Activated CD8-positive, alpha-beta memory T cell treated with anti-CD3 and anti-CD28 coated beads, Interleukin-2, amount 50 U/mL, for 4 hours (primary cell): ENCODE data around the gene EZH1.
"Not testable (repeated sequence)": the region's sequence is repeated elsewhere in the genome, so short reads cannot be mapped to it uniquely, and the experiment has no call there.

Source experiments
- DNase-seq: peaks from one replicate; pipeline ENCODE4 v3.0.0-alpha.2; 2020

The EZH1 gene

DNA sequence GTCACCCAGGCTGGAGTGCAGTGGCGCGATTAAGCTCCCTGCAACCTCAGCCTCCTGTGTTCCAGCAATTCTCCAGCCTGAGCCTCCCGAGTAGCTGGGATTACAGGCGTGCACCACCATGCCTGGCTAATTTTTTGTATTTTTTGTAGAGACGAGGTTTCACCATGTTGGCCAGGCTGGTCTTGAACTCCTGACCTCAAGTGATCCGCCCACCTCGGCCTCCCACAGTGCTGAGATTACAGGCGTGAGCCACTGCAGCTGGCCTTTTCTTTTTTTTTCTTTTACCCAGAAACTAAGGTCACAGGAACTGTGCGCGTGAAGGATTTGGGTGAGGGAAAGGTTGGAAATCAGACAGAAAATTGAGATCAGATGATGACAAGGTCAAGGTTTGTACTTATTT lies 25.1 kb upstream of the EZH1 start:
- not testable (repeated sequence) for DNase-seq

DNA sequence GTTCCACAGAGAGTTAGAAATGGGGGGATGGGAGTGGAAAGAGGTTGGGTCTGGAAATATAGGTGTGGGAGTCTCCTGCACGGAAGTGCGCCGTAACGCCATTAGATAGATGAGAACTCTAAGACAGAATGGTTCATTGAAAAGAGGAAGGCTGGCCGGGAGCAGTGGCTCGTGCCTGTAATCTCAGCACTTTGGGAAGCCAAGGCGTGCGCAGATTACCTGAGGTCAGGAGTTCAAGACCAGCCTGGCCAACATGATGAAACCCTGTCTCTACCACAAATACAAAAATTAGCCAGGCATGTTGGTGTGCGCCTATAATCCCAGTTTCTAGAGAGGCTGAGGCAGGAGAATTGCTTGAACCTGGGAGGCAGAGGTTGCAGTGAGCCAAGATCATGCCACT lies 23.2 kb upstream of the EZH1 start:
- not testable (repeated sequence) for DNase-seq

DNA sequence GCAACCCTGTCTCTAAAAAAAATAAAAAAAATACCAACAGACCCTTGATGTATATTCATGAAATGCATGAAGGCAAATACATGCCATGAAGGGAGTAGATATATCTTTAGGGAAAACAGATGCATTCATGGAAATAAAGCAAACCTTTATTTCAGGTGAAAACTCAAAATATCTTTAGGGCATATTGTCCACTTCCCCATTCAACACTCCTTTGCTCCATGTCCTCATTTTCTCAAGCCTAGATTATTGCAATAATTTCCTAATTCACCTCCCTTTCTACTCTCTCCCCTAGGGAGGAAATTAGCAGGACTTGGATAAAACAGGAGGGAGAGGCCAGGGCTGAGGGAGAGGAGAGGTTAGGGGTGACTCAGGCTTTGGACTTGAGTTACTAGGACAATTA lies 22.7 kb upstream of the EZH1 start:
- DNase-seq: no peak

DNA sequence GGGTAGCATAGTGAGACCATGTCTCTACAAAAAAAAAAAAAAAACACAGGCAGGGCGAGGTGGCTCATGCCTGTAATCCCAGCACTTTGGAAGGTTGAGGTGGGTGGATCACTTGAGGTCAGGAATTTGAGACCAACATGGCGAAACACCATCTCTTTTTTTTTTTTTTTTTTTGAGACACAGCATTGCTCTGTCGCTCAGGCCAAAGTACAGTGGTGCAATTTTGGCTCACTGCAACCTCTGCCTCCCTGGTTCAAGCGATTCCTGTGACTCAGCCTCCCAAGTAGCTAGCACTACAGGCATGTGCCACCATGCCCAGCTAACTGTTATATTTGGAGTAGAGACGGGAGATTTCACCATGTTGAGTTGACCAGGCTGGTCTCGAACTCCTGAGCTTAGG lies 21.3 kb upstream of the EZH1 start:
- DNase-seq: no peak

DNA sequence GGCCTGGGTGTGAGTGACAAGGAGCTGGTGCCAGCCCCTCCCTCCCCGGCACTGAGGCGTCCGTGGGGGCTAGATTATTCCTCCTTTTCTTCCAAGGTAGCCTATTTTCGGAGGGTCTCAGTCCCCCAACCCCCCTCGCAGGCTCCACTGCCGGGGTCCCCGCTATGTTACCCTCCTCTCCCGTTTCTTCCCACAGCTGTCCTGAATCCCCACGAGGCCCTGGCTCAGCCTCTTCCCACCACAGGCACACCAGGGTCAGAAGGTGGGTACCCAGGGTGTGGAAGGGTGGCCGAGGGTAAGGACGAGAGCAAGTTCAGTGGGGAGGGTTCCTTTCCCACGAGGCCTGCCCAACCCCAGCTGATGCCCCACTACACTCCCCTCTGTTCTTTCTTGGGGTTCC lies 16.8 kb upstream of the EZH1 start:
- DNase-seq: no peak

DNA sequence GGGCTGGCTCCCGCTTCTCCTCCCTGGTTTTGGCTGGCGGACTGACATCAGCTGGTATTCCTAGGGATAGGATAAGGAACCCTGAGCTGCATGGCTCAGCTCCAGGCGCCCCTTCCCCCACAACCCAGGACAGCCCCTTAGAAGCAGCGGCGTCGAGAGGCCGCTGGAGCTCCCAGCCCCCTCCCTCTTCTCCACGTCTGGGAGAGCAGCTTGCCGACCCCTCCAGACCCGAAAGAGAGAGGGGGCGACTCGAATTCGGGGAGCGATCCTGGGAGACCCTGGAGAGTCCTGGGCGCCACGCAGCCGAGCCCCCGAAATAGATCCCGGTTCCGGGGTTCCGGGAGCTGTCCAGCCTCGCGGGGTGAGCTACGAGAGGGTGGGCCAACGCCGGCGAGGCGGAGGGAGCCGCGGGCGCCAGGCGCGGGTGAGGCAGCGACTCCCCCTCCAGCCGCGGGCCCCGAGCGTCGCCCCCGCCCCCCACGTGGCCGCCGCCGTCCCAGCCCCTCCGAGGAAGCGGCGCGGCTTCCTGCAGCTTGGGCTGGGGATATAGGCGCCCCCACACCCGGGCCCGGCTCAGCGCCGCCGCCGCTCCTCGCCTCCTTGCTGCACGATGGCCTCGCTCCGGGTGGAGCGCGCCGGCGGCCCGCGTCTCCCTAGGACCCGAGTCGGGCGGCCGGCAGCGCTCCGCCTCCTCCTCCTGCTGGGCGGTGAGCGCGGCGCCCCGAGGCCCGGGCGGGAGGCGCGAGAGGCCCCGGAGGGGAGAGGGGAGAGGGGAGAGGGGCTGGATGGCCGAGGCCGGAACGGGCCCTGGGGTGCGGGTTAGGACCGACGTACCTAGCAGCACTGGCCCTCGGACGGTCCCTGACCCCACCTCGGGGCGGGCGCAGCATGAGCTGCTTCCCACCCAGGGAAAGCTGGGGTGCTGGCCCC lies 16.1 kb upstream of the EZH1 start, which contains the start of gene RAMP2:
RAMP2 (plus strand) TSS at position 576 of the 930 bp plus-strand sequence; CDS start at position 611, 35 bp downstream.
- DNase-seq: no peak

DNA sequence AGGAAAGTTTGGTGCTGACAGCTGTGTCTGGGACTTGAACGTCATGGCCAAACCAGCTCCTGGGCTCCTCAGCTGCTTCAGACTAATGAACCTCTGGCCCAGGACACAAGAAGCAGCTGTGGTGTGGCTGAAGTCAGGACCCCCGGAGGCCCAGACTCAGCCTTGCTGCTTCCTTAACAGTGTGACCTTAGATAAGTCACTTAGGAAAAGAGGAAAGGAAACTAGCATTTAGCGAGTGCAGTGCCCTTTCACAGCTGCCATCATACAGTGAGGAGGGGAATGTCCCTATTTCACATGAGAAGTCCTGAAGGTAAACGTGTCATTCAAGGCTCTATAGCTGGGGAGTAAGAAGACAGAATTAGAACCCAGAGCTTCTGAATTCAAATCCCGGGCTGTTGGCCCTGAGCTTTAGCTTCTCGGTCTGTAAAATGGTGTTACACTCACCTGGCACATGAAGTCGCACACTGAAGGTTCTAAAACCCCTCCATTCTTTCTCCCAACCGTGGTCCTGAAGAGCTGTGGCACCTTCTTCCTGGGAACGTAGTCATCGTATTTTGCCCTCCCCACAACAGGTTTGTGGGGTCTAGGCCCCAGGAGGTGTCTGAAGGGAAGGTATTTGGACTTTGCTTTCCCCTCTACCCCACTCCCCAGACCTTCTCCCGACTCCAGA lies 15.3 kb upstream of the EZH1 start:
- DNase-seq: no peak

DNA sequence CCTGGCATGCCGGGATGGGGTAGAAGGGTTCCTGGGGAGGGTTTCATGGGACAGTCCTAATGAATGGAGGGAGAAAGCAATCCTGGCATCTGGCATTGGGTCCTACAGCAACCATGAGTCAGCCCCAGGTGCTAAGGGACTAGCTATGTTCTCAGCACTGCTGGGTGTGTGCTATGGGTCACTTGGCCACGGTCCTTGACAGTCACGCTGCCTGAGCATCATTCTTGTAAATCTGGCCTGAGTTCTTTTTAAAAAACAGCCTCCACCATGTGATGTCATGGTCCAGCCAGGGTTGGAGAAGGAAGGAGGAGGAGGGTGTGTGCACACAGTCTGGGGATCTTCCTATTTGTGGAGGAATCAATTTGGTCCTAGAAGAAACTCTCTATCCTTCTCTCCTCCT lies 9.9 kb upstream of the EZH1 start:
- DNase-seq: no peak

DNA sequence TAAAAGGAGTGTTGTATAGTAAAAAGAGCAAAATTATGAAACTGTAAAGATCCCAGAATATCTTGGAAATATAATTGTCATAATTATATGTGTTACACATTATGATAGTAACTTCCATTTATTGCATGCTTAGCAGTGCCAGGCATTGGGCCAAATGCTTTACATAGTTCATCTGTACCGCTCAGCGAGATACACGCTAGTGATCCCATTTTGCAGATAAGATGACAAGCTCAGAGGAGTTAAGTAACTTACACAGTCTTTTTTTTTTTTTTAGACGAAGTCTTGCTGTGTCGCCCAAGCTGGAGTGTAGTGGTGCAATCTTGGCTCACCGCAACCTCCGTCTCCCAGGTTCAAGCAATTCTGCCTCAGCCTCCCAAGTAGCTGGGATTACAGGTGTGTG lies 6.8 kb upstream of the EZH1 start:
- no peak for DNase-seq

DNA sequence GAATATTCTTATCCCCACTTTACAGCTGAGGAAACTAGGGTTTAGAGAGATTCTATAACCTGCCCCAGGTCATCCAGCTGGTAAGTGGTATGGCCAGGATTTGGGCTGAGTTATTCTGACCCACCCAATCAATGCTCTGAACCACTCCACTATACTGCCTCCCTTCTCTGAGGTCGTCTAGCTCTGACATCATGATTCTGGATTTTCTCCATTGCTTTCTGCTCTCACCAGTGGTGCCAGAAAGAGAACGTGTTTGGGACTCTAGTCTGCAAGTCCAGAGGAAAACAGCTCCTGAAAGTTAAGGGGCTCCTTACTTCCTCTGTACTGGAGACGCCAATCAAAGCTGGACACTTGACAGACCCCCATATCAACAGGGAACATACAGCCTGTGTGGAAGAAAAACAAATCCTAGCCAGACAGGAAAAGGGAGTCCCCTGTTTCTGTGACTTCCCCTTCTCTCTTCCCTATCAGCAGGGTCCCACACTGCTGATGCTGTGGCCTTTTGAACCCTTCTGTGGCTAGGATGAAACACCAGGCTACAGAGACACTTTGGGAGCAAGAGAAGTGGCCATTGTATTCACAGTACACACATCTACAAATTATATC lies 6.0 kb upstream of the EZH1 start:
- DNase-seq: no peak

DNA sequence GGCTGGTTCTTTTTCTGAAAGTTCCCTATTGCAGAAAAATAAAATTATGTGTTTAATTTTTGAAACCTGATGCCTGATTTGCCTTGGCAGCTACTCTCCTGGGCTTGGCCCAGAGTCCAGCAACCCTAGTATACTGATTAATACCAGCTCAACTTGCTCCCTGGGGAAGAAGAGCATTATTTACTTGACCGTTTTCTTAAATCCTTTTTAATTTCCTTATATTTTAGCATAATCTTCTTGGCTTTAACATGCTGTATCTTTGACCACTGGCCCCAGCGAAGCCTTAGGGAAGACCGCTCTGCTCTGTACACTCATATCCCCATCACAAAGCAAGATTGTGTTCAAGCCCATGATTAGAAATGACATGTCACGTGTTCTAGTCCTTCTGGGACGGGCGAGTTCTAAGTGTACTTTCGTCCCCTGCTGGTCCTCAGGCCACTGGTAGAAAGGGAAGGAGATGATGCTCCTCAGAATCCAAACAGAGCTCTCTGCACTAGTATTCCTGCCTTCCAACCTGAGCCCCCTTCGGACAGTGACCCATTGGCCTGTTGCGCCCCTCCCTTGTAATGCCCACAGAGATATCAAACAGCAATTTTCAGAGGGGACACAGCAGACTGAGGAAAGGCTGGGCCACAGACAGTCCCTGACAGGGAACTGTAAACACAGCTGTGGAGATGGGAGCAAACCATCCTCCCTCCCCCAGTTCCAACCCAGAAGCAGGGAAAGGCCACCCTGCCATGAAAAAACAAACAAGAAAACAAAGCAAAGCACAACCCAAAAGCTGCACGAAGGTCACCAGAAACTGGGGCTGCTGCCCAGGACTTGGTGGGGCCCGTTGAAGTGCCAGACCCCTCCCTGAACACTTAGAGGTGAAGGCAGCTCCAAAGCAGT lies 4.3 kb upstream of the EZH1 start:
- DNase-seq: no peak

DNA sequence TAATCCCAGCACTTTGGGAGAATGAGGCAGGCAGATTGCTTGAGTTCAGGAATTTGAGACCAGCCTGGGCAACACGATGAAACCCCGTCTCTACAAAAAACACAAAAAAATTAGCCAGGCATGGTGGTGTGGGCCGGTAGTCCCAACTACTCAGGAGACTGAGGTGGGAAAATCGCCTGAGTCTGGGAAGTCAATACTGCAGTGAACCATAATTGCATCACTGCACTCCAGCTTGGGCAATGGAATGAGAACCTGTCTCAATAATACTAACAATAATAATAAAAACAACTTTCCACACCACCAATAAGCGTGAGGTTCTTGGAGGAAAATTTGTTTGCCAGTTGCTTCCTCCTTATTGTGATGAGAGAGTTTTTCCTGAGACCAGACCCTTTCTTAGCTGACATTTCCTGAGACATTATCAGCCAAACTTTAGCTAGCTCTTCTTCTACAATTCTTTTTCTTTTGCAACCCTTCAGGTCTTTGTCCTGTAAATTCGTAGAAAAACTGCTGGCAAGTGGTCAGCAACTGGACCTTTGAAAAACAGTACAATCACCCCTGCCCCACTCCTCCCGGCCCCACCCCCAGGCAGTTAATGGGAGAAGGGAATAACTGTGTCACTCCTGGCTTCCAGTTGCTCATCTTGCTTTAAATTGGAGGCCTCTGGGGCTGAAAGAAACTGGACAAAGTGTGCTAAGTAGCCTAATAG lies 3.5 kb upstream of the EZH1 start:
- no peak for DNase-seq

DNA sequence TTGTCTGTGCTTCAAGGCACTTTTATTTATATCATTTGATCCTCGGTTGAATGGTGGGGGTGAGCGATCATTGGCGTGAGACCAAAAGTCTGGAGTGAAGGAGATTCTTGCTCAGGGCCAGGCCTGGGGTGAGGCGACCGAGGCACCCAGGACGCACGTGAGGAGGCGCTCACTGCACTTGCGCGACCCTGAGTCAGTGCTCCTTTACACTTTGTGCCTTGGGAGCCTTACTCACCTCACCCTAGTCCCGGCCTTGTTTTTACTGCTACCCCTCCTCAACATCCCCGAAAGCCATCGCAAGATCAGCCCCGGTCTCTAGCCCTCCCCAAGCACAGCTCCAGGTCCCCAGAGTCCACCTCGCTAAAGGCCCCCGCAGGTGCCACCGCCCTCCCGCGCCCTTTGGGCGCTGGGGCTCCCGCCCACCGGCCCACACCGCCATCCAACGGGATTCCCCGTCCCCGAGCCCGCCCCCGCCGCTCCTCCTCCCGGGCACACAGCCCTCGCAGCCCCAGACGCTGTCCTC lies 496 bp downstream of the EZH1 start:
- peak; percentile 72 for DNase-seq

DNA sequence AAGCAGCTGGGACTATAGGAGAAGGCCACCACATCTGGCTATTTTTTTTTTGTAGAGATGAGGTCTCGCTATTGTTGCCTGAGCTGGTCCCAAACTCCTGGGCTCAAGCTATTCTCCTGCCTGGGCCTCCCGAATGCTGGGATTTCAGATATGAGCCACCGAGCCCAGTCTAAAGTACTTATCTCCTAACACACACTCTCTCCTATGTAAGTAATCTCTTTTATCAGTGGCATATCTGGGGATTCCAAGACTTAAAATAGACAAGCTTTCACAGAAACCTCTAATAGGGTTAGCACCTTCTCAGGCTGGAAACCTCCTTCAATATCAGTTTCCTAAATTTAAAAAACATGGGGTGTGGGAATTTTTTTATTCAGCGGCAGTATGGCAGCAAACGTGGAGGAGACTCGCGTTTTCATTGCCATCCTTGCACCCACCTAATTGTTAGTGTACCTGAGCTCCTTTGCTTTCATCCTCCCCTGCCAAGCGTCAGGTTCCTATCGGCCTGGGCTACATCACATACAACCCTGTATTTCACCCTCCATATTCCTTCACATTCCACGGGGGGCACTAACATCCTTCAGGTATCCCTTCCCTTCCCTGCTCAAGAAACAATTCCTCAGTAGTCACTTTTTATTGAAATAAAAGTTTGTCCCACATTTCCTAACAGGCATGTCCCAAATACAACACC lies 1.1 kb downstream of the EZH1 start:
- no peak for DNase-seq

DNA sequence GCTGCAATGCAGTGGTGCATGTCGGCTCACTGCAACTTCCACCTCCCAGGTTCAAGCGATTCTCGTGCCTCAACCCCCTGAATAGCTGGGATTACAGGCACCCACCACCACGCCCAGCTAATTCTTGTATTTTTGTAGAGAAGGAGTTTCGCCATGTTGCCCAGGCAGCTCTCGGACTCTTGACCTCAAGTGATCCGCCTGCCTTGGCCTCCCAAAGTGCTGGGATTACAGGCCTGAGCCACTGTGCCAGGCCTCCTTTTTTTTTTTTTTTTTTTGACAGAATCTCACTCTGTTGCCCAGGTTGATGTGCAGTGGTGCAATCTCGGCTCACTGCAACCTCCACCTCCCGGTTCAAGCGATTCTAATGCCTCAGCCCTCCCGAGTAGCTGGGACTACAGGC lies 1.9 kb downstream of the EZH1 start:
- not testable (repeated sequence) for DNase-seq

DNA sequence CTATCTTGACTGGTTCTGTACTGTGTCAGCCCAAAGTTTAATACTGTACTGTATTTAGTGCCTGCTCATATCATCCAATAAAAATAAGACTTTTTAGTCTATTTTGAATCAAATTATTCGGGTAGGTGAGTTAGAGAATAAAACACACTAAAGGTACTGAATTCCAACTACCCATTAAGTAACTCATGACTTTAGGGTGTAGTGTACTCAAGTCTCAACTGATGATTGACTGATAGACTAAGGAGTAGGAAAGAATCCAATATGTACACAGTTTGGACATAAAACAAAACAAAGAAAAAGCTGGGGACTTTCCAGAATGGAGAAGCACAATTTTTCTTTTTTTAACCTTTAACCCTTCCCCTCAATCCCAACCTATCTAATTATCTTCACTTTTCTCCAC lies 4.1 kb downstream of the EZH1 start:
- DNase-seq: no peak

DNA sequence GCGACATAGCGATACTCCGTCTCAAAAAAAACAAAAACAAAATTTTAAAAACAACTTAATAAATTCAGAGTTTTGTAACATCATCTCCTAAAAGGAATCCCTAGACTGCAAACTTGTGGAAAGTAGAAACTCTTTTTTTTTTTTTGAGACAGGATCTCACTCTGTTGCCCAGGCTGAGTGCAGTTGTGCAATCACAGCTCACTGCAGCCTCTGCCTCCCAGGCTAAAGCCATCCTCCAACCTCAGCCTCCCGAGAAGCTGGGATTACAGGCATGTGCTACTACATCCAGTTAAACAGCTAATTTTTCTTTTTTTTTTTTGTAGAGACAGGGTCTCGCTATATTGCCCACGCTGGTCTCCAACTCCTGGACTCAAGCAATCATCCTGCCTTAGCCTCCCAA lies 19.7 kb downstream of the EZH1 start:
- DNase-seq: no peak

DNA sequence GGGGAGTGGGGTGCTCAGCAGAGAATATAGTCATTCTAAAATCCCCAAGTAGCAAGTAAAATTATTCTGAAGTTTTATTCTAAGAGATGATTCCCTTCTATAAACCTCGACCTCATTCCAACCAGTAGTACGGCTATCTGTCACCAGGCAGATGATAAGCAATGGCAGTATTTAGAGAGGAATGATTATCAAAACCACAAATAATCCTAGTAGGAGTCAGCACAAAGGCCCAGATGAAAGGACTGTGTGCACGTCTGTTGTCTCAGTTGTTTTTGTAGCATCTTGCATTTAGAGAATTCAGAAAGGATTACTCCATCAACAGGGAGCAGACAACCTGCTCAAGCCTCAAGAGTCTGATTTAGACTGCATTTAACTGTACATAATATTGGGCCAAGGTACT lies 21.2 kb downstream of the EZH1 start:
- DNase-seq: no peak

DNA sequence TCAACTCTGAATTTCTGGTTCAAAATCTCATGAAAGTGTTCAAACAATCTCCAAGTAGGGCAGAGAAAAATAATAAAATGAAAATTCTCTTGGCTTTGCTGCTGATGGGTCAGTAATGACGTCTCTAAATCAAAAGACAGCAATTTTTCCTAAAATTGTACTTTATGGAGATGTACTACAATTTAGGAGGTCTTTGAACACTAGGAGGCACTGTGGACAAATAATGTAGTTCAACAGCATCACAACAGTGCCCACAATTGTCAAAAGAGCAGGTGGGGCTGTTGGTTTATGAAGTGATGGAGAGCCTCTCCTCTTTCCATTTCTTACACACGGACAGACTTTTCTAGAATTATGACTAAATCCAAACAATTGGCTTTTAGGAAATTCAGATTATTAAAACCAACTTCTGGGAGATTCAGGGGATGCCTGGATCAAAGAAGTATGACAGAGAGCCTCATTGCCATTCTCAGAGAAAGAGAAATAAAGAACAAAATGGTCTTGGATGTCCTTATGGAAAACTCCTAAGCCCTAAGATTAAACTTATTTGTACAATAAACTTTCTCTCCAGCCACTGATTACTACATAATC lies 23.8 kb downstream of the EZH1 start:
- no peak for DNase-seq

DNA sequence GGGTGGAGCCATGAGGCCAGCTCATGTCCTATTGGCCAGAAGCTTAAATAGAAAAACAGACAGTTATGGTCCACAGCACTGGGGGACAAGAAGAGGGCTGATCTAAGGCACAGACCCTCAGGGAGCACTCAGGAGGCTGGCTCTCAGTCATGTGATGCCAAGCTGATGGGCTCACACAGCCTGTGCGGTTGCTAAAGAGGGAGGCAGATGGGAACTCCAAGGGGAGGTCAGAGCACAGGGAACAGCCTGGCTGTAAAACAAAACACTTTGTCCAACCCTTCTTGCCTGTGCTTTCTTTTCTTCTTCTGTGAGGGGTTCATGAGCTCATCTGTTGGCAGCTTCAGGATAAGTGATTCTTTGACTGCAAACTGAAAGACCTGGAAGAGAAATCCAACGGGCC lies 35.3 kb downstream of the EZH1 start:
- no peak for DNase-seq

DNA sequence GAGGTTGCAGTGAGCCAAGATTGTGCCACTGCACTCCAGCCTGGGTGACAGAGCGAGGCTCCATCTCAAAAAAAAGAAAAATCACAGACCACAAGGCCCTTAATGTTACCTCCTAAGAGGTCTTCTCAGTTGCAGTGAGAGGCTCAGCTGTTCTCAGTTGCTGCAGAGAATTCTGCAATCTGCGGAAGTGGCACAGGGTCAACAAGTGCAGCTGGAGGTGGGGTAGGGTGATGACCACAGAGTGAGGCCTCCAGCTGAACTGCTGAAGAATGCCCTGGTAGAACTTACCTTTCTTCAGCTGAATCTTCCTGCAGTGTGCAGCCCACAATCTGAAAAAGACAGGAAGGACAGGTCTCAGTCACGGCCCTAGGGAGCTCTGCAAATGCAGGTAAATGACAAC lies 36.3 kb downstream of the EZH1 start:
- DNase-seq: no peak
